NT2/D1 (cell line): ENCODE measurements around the gene LPP.

Experiments used
- DNase-seq: peaks from one replicate; pipeline ENCODE4 v3.0.0-alpha.2; 2011; ENCODE audit warnings: low read depth, low spot score
- H3K27me3 ChIP-seq: 2 replicates; pipeline ENCODE4 v1.6.0; 2011; ENCODE audit warnings: mild to moderate bottlenecking; ENCODE audit not compliant: insufficient read length, insufficient read depth
- H3K36me3 ChIP-seq: 2 replicates; pipeline ENCODE4 v1.6.1; 2011; ENCODE audit warnings: mild to moderate bottlenecking, low read length, mixed read lengths; ENCODE audit not compliant: insufficient read depth, insufficient read length
- H3K4me1 ChIP-seq: 2 replicates; pipeline ENCODE4 v1.5.1; 2011; ENCODE audit not compliant: insufficient read depth, insufficient read length
- H3K4me3 ChIP-seq: 2 replicates; pipeline ENCODE4 v1.5.1; 2011; ENCODE audit warnings: low read depth; ENCODE audit not compliant: insufficient read length
- H3K9ac ChIP-seq: 2 replicates; pipeline ENCODE4 v1.6.0; 2011; ENCODE audit warnings: low read depth; ENCODE audit not compliant: insufficient read length
- H3K9me3 ChIP-seq: 2 replicates; pipeline ENCODE4 v1.5.1; 2011; ENCODE audit warnings: mild to moderate bottlenecking, low read length; ENCODE audit not compliant: insufficient read depth
- SUZ12 ChIP-seq: IDR thresholded peaks from 2 replicates; pipeline ENCODE4 v1.6.1; 2011; ENCODE audit not compliant: insufficient read length, insufficient read depth; ENCODE audit errors: extremely low read depth
- YY1 ChIP-seq: IDR thresholded peaks from 2 replicates; pipeline ENCODE4 v1.6.1; 2011; ENCODE audit not compliant: insufficient read length, insufficient read depth
- ZNF274 ChIP-seq: IDR thresholded peaks from 2 replicates; pipeline ENCODE4 v1.6.1; 2011; ENCODE audit warnings: mild to moderate bottlenecking, low read depth, low read length

The LPP gene

GRCh38 chr3:188243124-188243795, 89.3 kb downstream of the LPP start:
- Histone ChIP-seq H3K9me3 (no peaks in the 10 kb centered on the region), H3K4me1 (no peaks in the 10 kb centered on the region), H3K4me3 (no peak overlapping the region), H3K9ac (no peak overlapping the region), H3K27me3 (no peaks in the 10 kb centered on the region), H3K36me3 (peaks cover 26% of the 10 kb centered on the region)
- no peak for TF ChIP-seq SUZ12
- TF ChIP-seq ZNF274: no peak
- no peak for TF ChIP-seq YY1
- no peak for DNase-seq

DNA sequence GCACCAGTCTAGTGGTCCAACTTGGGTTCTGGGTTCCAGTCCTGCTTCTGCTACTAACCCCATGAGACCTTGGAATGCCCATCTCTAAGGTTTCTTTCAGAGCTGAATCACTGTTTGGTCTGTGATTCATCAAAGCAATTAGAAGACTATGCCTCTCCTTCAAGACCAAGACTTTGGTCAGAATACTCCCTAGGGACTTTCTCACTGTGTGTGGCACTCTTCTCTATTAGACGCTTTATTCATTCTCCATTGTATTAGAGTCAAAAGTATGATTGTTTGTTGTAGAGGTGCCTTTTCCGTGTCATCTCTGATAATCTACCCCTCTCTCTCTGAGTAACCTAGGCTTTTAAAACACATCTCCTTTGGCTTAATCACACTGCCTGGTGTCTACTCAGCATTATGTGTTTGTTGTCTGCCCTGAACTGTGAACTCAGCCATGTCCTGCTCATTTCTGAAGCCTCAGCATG, 90.5 kb downstream of the LPP start:
- Histone ChIP-seq H3K27me3 (no peaks in the 10 kb centered on the region), H3K4me1 (no peaks in the 10 kb centered on the region), H3K36me3 (peaks cover 27% of the 10 kb centered on the region), H3K9me3 (no peaks in the 10 kb centered on the region), H3K4me3 (no peak overlapping the region), H3K9ac (no peak overlapping the region)
- no peak for TF ChIP-seq SUZ12
- TF ChIP-seq YY1: no peak
- TF ChIP-seq ZNF274: no peak
- DNase-seq: no peak

GRCh38 chr3:188246905-188247304, 92.9 kb downstream of the LPP start:
- H3K36me3 ChIP-seq: peaks cover 15% of the 10 kb centered on the region
- no peak for DNase-seq
- H3K27me3 ChIP-seq: no peaks in the 10 kb centered on the region
- H3K4me1 ChIP-seq: no peaks in the 10 kb centered on the region
- no peak for TF ChIP-seq ZNF274
- no peak for TF ChIP-seq SUZ12
- TF ChIP-seq YY1: no peak
- H3K9ac ChIP-seq: no peak overlapping the region
- no peak overlapping the region for H3K4me3 ChIP-seq
- no peaks in the 10 kb centered on the region for H3K9me3 ChIP-seq

DNA sequence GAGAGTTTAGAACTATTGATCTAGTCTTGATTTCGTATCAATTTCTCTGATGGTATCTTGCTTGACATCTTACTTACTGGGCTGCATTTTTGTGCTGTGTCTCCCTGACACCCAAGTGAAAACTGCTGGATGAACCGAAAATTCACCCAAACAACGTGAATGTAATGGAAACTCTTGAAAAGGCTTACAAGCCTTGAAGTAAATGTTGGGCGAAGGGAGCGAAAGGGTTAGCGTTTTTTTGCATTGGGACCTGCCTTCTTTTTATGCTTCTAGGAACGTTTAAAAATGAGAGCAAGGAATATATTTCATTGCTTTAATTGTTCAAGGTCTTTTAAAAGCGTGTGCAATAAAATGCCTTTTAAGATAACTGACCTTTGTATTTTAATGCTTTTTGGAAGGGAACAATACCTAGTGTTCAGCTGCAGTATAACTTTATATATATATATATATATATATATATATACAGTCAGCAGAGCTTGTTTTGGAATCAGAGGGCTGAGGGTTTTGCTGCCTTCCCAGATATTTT, 94.1 kb downstream of the LPP start:
- DNase-seq: no peak
- no peaks in the 10 kb centered on the region for H3K4me1 ChIP-seq
- H3K9ac ChIP-seq: no peak overlapping the region
- H3K9me3 ChIP-seq: no peaks in the 10 kb centered on the region; the same call in 1 of the 2 replicates
- H3K4me3 ChIP-seq: no peak overlapping the region
- no peaks in the 10 kb centered on the region for H3K27me3 ChIP-seq
- H3K36me3 ChIP-seq: peaks cover 14% of the 10 kb centered on the region
- no peak for TF ChIP-seq YY1
- TF ChIP-seq SUZ12: no peak
- TF ChIP-seq ZNF274: no peak

GRCh38 chr3:188253123-188253793, 99.3 kb downstream of the LPP start:
- no peak for DNase-seq
- Histone ChIP-seq H3K36me3 (peaks cover 23% of the 10 kb centered on the region), H3K27me3 (no peaks in the 10 kb centered on the region), H3K9me3 (no peaks in the 10 kb centered on the region; the same call in 1 of the 2 replicates), H3K4me1 (no peaks in the 10 kb centered on the region), H3K9ac (no peak overlapping the region), H3K4me3 (no peak overlapping the region)
- TF ChIP-seq YY1: no peak
- no peak for TF ChIP-seq ZNF274
- TF ChIP-seq SUZ12: no peak

DNA sequence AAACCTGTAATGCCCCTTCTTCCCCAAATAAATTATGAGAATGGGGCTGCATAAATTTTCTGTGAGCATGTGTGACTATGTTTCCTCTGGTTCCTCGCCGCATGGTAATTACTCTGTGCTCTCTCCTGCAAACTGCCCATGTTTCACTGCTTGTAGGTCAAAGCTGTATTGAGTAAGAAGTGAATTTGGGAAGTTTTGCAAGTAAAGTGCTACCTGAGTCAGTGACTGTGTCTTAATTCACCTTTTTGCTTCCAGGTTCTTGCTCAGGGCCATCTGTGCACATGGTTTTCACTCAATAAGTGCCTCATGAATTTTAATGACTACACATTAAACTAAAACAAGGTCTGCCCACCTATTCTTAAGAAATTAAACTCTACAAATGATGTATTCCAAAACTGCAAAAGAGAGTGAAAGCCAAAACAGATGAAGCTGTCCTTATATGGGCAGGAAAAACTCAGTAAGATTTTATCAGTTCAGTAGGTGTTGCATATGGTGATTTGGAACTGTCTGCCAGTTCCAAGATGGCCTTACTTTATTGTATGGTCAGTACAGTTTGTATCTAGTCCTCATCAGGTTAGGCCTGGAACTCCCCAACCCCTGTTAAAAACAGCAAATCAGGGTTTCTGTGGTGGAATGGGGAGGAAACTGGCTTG, 100.0 kb downstream of the LPP start:
- TF ChIP-seq ZNF274: no peak
- no peak for TF ChIP-seq SUZ12
- TF ChIP-seq YY1: no peak
- no peak overlapping the region for H3K4me3 ChIP-seq
- peaks cover 18% of the 10 kb centered on the region for H3K36me3 ChIP-seq
- no peak for DNase-seq
- H3K9me3 ChIP-seq: no peaks in the 10 kb centered on the region; the same call in 1 of the 2 replicates
- H3K4me1 ChIP-seq: no peaks in the 10 kb centered on the region
- H3K9ac ChIP-seq: no peak overlapping the region
- no peaks in the 10 kb centered on the region for H3K27me3 ChIP-seq

DNA sequence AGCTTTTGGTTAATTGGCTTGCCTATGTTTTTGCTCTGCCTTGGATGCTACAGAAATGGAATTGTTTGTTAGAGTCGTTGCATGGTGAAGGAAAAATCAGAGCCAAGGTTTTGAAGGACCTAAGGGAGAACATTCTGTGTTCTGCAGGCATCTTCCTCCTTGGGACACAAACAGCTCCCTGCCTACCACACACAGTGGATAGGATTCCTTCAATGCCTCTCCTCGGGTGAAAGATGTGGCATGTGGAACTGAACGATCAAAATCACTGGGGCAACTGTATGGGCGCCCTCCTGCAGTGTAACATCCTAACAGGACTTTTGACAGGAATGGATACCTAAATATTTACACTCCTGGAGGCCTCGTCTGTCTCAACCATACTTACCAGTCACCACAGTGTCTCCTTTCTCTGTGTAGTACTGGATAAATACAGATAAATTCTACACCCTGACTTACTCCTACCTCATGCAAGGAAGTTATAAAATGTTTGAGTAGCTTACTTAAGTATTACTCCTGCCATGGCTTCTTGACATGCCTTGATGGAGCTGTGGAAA, 100.6 kb downstream of the LPP start:
- H3K4me3 ChIP-seq: no peak overlapping the region
- no peak overlapping the region for H3K9ac ChIP-seq
- no peak for DNase-seq
- H3K4me1 ChIP-seq: no peaks in the 10 kb centered on the region
- no peaks in the 10 kb centered on the region; the same call in 1 of the 2 replicates for H3K9me3 ChIP-seq
- peaks cover 18% of the 10 kb centered on the region for H3K36me3 ChIP-seq
- no peak for TF ChIP-seq SUZ12
- no peak for TF ChIP-seq YY1
- TF ChIP-seq ZNF274: no peak
- H3K27me3 ChIP-seq: no peaks in the 10 kb centered on the region
